ENCODE measurements around the gene CDR2L.

The CDR2L gene

GRCh38 chr17:74945543-74945942 is 41.9 kb upstream of the CDR2L start:
- Histone ChIP-seq H3K27me3 (peaks cover 0 to 75% of the 10 kb centered on the region in 2 donors), H3K4me3 (no peak overlapping the region), H3K27ac (no peak overlapping the region), H3K9me3 (no peaks in the 10 kb centered on the region), H3K36me3 (no peaks in the 10 kb centered on the region), H3K4me1 (no peaks in the 10 kb centered on the region)
- TF ChIP-seq CTCF (IDR thresholded peaks at IDR 0.05): no peak
- intact Hi-C loops (cut with DNase I; ENCODE audit: low total_unique reads): no loop called here
- no peak for DNase-seq

GRCh38 chr17:74946641-74947040 is 40.8 kb upstream of the CDR2L start:
- no peak for TF ChIP-seq CTCF (IDR thresholded peaks at IDR 0.05)
- no peaks in the 10 kb centered on the region for H3K4me1 ChIP-seq
- no peaks in the 10 kb centered on the region for H3K9me3 ChIP-seq
- no peak overlapping the region for H3K27ac ChIP-seq
- H3K4me3 ChIP-seq: no peak overlapping the region
- H3K36me3 ChIP-seq: no peaks in the 10 kb centered on the region
- peaks cover 0 to 75% of the 10 kb centered on the region in 2 donors for H3K27me3 ChIP-seq
- DNase-seq: no peak
- intact Hi-C loops (cut with DNase I; ENCODE audit: low total_unique reads): no loop called here

- H3K4me1 ChIP-seq: no peaks in the 10 kb centered on the region
- no peaks in the 10 kb centered on the region for H3K36me3 ChIP-seq
- H3K27ac ChIP-seq: no peak overlapping the region
- peaks cover 0 to 75% of the 10 kb centered on the region in 2 donors for H3K27me3 ChIP-seq
- no peaks in the 10 kb centered on the region for H3K9me3 ChIP-seq
- H3K4me3 ChIP-seq: no peak overlapping the region
- no peak for DNase-seq
- intact Hi-C loops (cut with DNase I; ENCODE audit: low total_unique reads): no loop called here
- no peak for TF ChIP-seq CTCF (IDR thresholded peaks at IDR 0.05)
These were observed 40.2 kb upstream of the CDR2L start for GRCh38 chr17:74947041-74947754.

GRCh38 chr17:74949455-74950115 is 37.8 kb upstream of the CDR2L start:
- TF ChIP-seq CTCF (IDR thresholded peaks at IDR 0.05): no peak
- Histone ChIP-seq H3K27me3 (peaks cover 0 to 60% of the 10 kb centered on the region in 2 donors), H3K9me3 (no peaks in the 10 kb centered on the region), H3K27ac (no peak overlapping the region), H3K36me3 (peaks cover 0 to 14% (median 0%) of the 10 kb centered on the region in 3 donors), H3K4me3 (no peak overlapping the region), H3K4me1 (no peaks in the 10 kb centered on the region)
- intact Hi-C loops (cut with DNase I; ENCODE audit: low total_unique reads): no loop called here
- no peak for DNase-seq

- Histone ChIP-seq H3K27ac (no peak overlapping the region), H3K4me1 (no peaks in the 10 kb centered on the region), H3K4me3 (no peak overlapping the region), H3K9me3 (no peaks in the 10 kb centered on the region), H3K36me3 (peaks cover 0 to 19% (median 0%) of the 10 kb centered on the region in 3 donors), H3K27me3 (peaks cover 0 to 60% of the 10 kb centered on the region in 2 donors)
- intact Hi-C loops (cut with DNase I; ENCODE audit: low total_unique reads): no loop called here
- DNase-seq: no peak
- no peak for TF ChIP-seq CTCF (IDR thresholded peaks at IDR 0.05)
These were observed 37.2 kb upstream of the CDR2L start for GRCh38 chr17:74950207-74950606.
